ENCODE results near the gene PNMA3.
"Not testable (repeated sequence)": the region's sequence is repeated elsewhere in the genome, so short reads cannot be mapped to it uniquely, and the experiment has no call there.

The PNMA3 gene

GRCh38 chrX:153055871-153056749 lies at the start of gene PNMA3:
Gene PNMA3 (plus strand): TSS chrX:153056470. CDS start chrX:153057056, 586 bp downstream.
- no peak for DNase-seq (ENCODE audit: low spot score)

GRCh38 chrX:153017174-153017573 lies 39.1 kb upstream of the PNMA3 start:
- not testable (repeated sequence) for DNase-seq (ENCODE audit: low spot score)

GRCh38 chrX:153019166-153019565 lies 37.1 kb upstream of the PNMA3 start:
- no peak for DNase-seq (ENCODE audit: low spot score)

- DNase-seq (ENCODE audit: low spot score): not testable (repeated sequence)
These were observed 29.8 kb upstream of the PNMA3 start for GRCh38 chrX:153026501-153026900.

GRCh38 chrX:153028487-153028886 lies 27.8 kb upstream of the PNMA3 start:
- not testable (repeated sequence) for DNase-seq (ENCODE audit: low spot score)

GRCh38 chrX:153029162-153029561 lies 27.1 kb upstream of the PNMA3 start:
- DNase-seq (ENCODE audit: low spot score): no peak

- DNase-seq (ENCODE audit: low spot score): no peak
These were observed 26.4 kb upstream of the PNMA3 start for GRCh38 chrX:153029875-153030274.

- no peak for DNase-seq (ENCODE audit: low spot score)
These were observed 25.5 kb upstream of the PNMA3 start for GRCh38 chrX:153030801-153031200.

- peak; percentile 85 for DNase-seq (ENCODE audit: low spot score)
These were observed 23.7 kb upstream of the PNMA3 start for GRCh38 chrX:153032397-153033118.

GRCh38 chrX:153049093-153049492 lies 7.2 kb upstream of the PNMA3 start:
- no peak for DNase-seq (ENCODE audit: low spot score)

GRCh38 chrX:153052534-153052933 lies 3.7 kb upstream of the PNMA3 start:
- no peak for DNase-seq (ENCODE audit: low spot score)

- DNase-seq (ENCODE audit: low spot score): no peak
These were observed 1.0 kb downstream of the PNMA3 start for GRCh38 chrX:153057281-153057680.

- DNase-seq (ENCODE audit: low spot score): no peak
These were observed 3.2 kb downstream of the PNMA3 start for GRCh38 chrX:153059191-153060094.

GRCh38 chrX:153060095-153060445 lies 3.8 kb downstream of the PNMA3 start:
- DNase-seq (ENCODE audit: low spot score): no peak

GRCh38 chrX:153061732-153062131 lies 5.5 kb downstream of the PNMA3 start:
- DNase-seq (ENCODE audit: low spot score): peak; percentile 68

GRCh38 chrX:153063315-153063714 lies 7.0 kb downstream of the PNMA3 start:
- no peak for DNase-seq (ENCODE audit: low spot score)

- no peak for DNase-seq (ENCODE audit: low spot score)
These were observed 7.8 kb downstream of the PNMA3 start for GRCh38 chrX:153064061-153064460.

- no peak for DNase-seq (ENCODE audit: low spot score)
These were observed 9.1 kb downstream of the PNMA3 start for GRCh38 chrX:153065389-153065788.

GRCh38 chrX:153066402-153066801 lies 10.1 kb downstream of the PNMA3 start:
- DNase-seq (ENCODE audit: low spot score): not testable (repeated sequence)

- not testable (repeated sequence) for DNase-seq (ENCODE audit: low spot score)
These were observed 15.8 kb downstream of the PNMA3 start, which contains the start of gene PNMA6A for GRCh38 chrX:153071909-153072583. Gene PNMA6A (plus strand): TSS chrX:153072454. CDS start chrX:153073063, 609 bp downstream.

- DNase-seq (ENCODE audit: low spot score): not testable (repeated sequence)
These were observed 17.1 kb downstream of the PNMA3 start for GRCh38 chrX:153073331-153073730.
